Fibroblast of peridontal ligament (primary cell): Measurements from ENCODE around the gene EPB42.
"Not testable (repeated sequence)": the region's sequence is repeated elsewhere in the genome, so short reads cannot be mapped to it uniquely, and the experiment has no call there.

Source experiments
- DNase-seq: peaks from one replicate; pipeline ENCODE4 v3.0.0-alpha.2; 2010; ENCODE audit errors: extremely low read depth

Gene EPB42

GRCh38 chr15:43212299-43212698 is 8.5 kb downstream of the EPB42 start:
- DNase-seq: no peak

DNA sequence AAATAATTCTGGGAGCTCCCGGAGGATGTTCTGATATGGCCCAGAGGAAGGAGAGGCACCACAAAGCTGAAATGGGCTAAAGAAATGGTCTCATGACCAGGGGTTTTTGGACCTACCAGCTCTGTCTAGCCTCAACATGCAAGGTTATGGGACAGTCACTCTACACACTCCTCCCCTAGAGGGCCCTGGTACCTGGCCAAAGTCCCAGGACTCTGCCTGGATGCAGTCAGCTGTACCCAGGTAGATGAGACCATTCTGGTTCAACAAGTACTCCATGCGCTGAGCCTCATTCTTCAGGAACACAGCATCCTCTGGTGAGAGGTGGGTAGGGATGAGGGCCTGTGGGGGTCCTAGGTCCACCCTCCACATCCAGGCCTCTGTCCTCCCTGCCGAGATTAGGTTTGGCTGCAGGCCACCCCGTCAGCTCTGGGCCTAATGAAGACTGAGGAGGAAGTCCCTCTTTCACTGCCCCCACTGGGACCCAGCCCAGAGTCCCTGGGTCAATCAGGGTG is 9.5 kb downstream of the EPB42 start:
- no peak for DNase-seq

DNA sequence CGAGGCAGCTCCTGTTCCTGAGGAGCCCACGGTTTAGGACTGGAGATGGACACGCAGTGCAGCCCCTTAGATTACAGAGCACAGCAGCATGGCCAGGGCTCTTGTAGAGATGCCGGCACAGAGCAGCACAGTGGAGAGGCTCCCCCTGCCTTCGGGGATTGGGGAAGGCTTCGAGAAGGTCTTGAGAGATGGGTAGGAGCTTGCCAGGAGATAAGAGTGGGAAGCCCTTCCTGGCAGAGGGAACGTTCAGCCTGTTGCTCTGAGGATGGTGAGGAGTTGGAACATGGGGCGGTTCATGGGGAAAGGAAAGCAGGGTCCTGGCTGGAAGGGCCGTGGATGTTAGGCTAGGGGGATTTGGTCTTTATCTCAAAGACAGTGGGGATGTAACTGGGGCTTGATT is 10.0 kb downstream of the EPB42 start:
- DNase-seq: no peak

DNA sequence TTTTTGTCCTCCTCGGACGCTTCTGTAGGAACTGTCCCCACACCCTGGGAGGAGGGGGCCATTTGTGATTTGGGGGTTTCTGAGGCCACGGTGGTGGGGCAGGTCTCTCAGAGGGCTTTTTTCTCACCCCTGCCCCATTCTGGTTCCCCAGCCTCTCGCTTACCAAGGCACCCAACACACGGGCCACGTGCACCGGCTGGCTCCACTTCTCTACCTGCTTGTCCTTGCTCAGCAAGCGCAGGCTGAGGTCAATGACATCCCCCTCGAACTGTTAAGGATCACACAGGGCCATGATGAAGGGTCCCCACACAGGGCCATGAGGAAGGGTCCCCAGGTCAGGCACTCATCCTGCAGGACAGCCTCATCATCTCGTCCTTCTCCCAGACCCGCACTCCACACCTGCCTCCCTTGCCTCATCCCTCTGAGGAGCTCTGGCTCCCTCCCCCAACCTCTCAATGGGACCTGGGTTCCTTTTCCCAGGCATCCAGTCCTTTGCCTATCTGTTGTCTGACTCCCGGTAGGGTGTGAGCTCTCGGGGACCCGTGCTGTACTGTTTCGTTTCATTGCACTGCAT is 10.6 kb downstream of the EPB42 start:
- DNase-seq: no peak

- no peak for DNase-seq
Measured at GRCh38 chr15:43209059-43209824, 11.6 kb downstream of the EPB42 start.

GRCh38 chr15:43208052-43209002 is 12.5 kb downstream of the EPB42 start:
- DNase-seq: no peak

- DNase-seq: no peak
Measured at GRCh38 chr15:43207024-43207423, 13.8 kb downstream of the EPB42 start.

- no peak for DNase-seq
Measured at GRCh38 chr15:43206054-43206453, 14.8 kb downstream of the EPB42 start.

DNA sequence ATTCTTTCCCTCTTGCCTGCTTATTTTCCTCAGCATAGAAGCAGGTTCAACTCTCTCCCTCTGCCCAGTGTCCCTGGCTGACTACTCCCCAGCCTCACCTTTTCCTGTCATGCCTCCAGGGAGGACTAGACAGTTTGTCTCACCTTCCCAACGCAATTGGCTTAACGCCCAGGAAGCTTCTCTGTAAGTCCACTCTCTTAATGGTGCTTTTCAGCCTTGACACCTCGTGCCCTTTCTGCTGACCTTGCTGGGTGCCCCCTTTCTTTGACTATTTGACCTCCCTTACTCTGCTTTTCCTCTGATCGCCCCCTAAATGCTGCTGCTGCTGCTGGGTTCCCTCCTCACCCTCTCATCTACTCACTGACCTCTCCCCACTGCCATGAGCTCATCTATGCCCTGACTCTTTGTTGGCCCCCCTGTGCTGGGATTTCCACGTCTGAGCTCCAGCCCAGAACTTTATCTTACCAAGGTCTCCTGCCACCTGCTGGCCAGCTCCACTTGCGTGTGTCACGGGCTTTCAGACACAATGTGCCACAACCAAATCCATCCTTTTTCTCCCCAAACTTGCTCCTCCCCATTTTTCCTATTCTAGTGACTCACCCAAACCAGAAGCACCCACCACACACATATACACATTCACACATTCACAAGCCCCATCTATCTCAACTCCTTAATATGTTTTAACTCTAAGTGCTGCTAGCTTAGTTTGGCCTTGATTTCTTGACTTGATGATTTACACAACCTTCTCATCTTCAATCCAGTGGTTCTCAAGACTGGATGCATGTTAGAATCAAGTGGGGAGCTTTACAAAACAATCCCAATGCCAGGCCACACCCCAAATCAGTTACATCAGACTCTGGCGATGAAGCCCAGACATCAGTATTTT is 16.6 kb downstream of the EPB42 start:
- peak; percentile 59 for DNase-seq

GRCh38 chr15:43199945-43200488 is 20.8 kb downstream of the EPB42 start:
- no peak for DNase-seq

DNA sequence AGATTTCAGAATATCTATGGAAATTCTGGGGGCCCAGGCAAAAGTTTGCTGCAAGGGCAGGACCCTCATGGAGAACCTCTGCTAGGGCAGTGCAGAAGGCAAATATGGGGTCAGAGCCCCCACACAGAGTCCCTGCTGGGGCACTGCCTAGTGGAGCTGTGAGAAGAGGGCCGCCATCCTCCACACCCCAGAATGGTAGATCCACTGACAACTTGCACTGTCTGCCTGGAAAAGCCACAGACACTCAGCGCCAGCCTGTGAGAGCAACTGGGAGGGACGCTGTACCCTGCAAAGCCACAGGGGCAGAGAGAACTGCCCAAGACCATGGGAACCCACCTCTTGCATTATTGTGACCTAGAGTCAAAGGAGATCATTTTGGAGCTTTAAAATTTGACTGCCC is 21.8 kb downstream of the EPB42 start:
- DNase-seq: no peak

DNA sequence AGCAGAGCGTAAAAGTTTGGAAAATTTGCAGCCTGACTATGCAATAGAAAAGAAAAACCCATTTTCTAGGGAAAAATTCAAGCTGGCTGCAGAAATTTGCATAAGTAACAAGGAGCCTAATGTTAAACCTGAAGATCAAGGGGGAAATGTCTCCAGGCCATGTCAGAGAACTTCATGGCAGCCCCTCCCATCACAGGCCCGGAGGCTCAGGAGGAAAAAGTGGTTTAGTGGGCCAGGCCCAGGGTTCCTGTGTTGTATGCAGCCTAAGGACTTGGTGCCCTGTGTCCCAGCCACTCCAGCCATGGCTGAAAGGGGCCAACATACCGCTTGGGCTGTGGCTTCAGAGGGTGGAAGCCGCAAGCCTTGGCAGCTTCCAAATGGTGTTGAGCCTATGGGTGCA is 22.3 kb downstream of the EPB42 start:
- DNase-seq: not testable (repeated sequence)

DNA sequence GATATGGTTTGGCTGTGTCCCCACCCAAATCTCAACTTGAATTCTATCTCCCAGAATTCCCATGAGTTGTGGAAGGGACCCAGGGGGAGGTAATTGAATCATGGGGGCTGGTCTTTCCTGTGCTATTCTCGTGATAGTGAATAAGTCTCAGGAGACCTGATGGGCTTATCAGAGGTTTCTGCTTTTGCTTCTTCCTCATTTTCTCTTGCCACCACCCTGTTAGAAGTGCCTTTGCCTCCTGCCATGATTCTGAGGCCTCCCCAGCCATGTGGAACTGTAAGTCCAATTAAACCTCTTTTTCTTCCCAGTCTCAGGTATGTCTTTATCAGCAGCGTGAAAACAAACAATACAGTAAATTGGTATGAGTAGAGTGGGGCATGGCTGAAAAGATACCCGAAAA is 23.0 kb downstream of the EPB42 start:
- DNase-seq: not testable (repeated sequence)

DNA sequence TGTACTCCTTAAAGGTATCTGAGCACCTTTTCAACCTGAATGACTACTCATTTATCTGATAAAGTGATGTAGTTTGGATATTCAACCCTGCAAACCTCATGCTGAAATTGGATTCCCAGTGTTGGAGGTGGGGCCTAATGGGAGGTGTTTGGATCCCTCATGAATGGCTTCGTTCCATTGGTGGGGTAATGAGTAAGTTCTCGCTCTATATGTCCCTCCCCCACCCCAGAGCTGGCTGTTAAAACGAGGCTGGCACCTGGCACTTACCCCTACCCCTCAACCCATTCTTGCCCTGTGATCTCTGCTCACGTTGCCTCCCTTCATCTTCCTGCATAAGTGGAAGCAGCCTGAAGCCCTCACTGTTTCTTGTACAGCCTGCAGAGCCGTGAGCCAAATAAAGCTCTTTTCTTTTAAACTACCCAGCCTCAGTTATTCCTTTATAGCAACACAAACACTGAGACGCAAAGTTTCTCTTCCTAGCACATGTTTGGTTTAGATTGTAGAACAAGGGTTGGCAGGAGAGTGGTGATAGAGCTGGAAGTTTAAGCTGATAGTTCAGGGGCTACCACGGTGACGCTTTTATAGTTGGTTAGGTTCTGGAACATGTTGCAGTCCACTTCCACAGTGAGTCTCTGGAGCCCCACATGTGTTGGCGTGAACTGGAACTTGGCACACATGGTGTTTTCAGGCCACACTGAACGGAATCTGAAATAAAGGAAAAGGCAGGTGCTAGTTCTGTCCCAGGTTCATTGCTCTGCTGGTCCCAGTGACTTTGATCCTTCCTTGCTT is 23.9 kb downstream of the EPB42 start:
- DNase-seq: no peak

GRCh38 chr15:43194795-43195194 is 26.0 kb downstream of the EPB42 start:
- DNase-seq: no peak

GRCh38 chr15:43193710-43194109 is 27.1 kb downstream of the EPB42 start:
- DNase-seq: no peak

GRCh38 chr15:43190178-43190577 is 30.6 kb downstream of the EPB42 start:
- no peak for DNase-seq

DNA sequence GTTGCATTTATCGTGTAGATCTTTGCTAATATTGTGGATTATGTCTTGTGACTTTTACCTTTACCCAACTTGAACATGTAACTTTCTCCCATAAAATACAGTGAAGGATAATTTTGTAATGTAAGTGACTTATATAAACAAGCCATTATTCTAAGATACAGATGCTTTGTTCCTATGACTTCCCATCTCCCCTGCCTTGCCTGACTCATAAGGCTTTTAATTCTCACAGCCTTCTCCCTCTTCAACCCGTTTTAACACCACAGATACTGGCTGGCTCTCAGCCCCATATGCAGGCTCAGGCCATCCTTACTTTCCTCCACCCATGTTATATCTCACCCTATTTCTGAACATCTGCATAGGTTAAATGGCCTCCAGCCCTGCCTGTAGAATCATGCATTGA is 31.5 kb downstream of the EPB42 start:
- DNase-seq: no peak

- DNase-seq: peak; percentile 78
Measured at GRCh38 chr15:43187544-43188155, 33.2 kb downstream of the EPB42 start.

- no peak for DNase-seq
Measured at GRCh38 chr15:43186003-43186353, 34.8 kb downstream of the EPB42 start.
